ENCODE measurements around the gene METTL4. TPM values are rescaled to one million over a fixed set of nuclear protein-coding genes. Genes with fewer than 3 reads are reported as not detected.

The METTL4 gene
- total and polyA plus RNA-seq, 2 of the 8 experiments (the other 6 are each of a cell fraction or from before 2014, with no cell fraction given): 8.5 to 11.5 TPM

- Histone ChIP-seq H3K4me1 (replicated peaks in 1 of 4; ENCODE audit: control insufficient read depth in 3 of 4, insufficient read depth in 4 of 4, low read length in 3 of 4) (no peaks in the 10 kb centered on the region), H3K56ac (replicated peaks; ENCODE audit: insufficient read length, low read depth, low read length) (no peak overlapping the region), H4K5ac (ENCODE audit: insufficient read length, low read depth, low read length) (no peak overlapping the region), H3K79me2 (ENCODE audit: control insufficient read depth in 1 of 2, insufficient read depth in 2 of 2, low read length in 2 of 2) (no peaks in the 10 kb centered on the region), H3K23me2 (ENCODE audit: low read depth, low read length) (no peaks in the 10 kb centered on the region; the same call in 1 of the 2 replicates), H4K20me1 (replicated peaks in 1 of 2; ENCODE audit: control insufficient read depth in 1 of 2, insufficient read depth in 2 of 2, low read length in 2 of 2) (no peaks in the 10 kb centered on the region), H2AK5ac (ENCODE audit: low read depth, low read length) (no peak overlapping the region), H3K79me1 (ENCODE audit: low read depth, low read length) (no peaks in the 10 kb centered on the region), H2AFZ (ENCODE audit: low read length) (no peak overlapping the region), H3K18ac (ENCODE audit: extremely low read depth, low read length) (no peak overlapping the region), H3K4me3 (ENCODE audit: extremely low read depth in 1 of 4, insufficient read depth in 2 of 4, low read depth in 3 of 4, low read length in 4 of 4) (no peak overlapping the region), H4K91ac (replicated peaks; ENCODE audit: insufficient read length, low read length) (no peak overlapping the region), H4K8ac (ENCODE audit: extremely low read depth, insufficient read depth, low read length) (no peak overlapping the region), H2BK5ac (ENCODE audit: low read depth, low read length) (no peak overlapping the region), H3K4ac (replicated peaks; ENCODE audit: insufficient read length, low read depth, low read length) (no peak overlapping the region), H2BK15ac (ENCODE audit: low read length) (no peak overlapping the region), H3K14ac (ENCODE audit: insufficient read length) (no peak overlapping the region), H2BK20ac (ENCODE audit: low read length) (no peak overlapping the region), H3K36me3 (ENCODE audit: control insufficient read depth in 2 of 4, insufficient read depth in 4 of 4, low read length in 3 of 4) (peaks cover 0 to 69% (median 25%) of the 10 kb centered on the region in 4 experiments; a peak in 6 of 8 replicates), H3K27ac (ENCODE audit: low read depth, low read length) (no peak overlapping the region), H3K27me3 (replicated peaks in 1 of 4; ENCODE audit: control insufficient read depth in 3 of 4, extremely low read depth in 1 of 4, insufficient read depth in 3 of 4, low read length in 3 of 4) (no peaks in the 10 kb centered on the region), H2BK12ac (ENCODE audit: low read depth, low read length) (no peak overlapping the region), H2BK120ac (replicated peaks; ENCODE audit: low read depth, low read length) (no peak overlapping the region), H3K9me3 (ENCODE audit: insufficient read depth in 2 of 2, low read depth in 1 of 2, low read length in 1 of 2) (no peaks in the 10 kb centered on the region), H3K23ac (ENCODE audit: insufficient read length) (no peak overlapping the region), H3K4me2 (ENCODE audit: insufficient read depth in 1 of 2, low read depth in 2 of 2, low read length in 2 of 2) (no peak overlapping the region), H3K9ac (replicated peaks in 1 of 4; ENCODE audit: extremely low read depth in 1 of 4, low read depth in 3 of 4, low read length in 3 of 4) (no peak overlapping the region)
- POLR2A ChIA-PET (ENCODE audit: partially characterized antibody): no interaction called here
- FAIRE-seq (no peak), DNase-seq (ENCODE audit: low read depth in 1 of 2, low spot score in 2 of 2) (no peak)
- CTCF ChIA-PET (ENCODE audit: partially characterized antibody): no interaction called here
- TF ChIP-seq JUND (IDR thresholded peaks at IDR 0.05; ENCODE audit: low read length) (no peak), CHD2 (IDR thresholded peaks at IDR 0.05; ENCODE audit: low read length) (no peak), FOSL1 (IDR thresholded peaks at IDR 0.05; ENCODE audit: insufficient read depth, low read depth, low read length) (no peak), JUN (IDR thresholded peaks at IDR 0.05; ENCODE audit: low read depth, low read length) (no peak), ASH2L (IDR thresholded peaks at IDR 0.05; ENCODE audit: low read length) (no peak), EP300 (IDR thresholded peaks at IDR 0.05; ENCODE audit: borderline replicate concordance in 1 of 2, low read depth in 2 of 2, low read length in 2 of 2) (no peak), USF2 (IDR thresholded peaks at IDR 0.05; ENCODE audit: low read length) (no peak), ZNF274 (IDR thresholded peaks at IDR 0.05; ENCODE audit: borderline replicate concordance, extremely low read depth, low read length) (no peak), NANOG (IDR thresholded peaks at IDR 0.05; ENCODE audit: insufficient read depth, low read depth, low read length, poor library complexity, severe bottlenecking) (no peak), RAD21 (IDR thresholded peaks at IDR 0.05 in 1 of 2, conservative IDR thresholded peaks at IDR 0.05 in 1 of 2; ENCODE audit: low read depth in 2 of 2, low read length in 2 of 2) (no peak), GABPA (IDR thresholded peaks at IDR 0.05; ENCODE audit: borderline replicate concordance, insufficient read depth, low read length) (no peak), CTBP2 (IDR thresholded peaks at IDR 0.05; ENCODE audit: borderline replicate concordance, insufficient read depth, insufficient read length, low read length) (no peak), KDM5A (IDR thresholded peaks at IDR 0.05; ENCODE audit: low read length) (no peak), SP2 (IDR thresholded peaks at IDR 0.05; ENCODE audit: low read length) (no peak)
These were observed 31.5 kb upstream of the METTL4 start for GRCh38 chr18:2602844-2603243.

Measured in H1 (cell line).